Large intestine (tissue), 3 donors: ENCODE results near the gene RAX2. TPM values are rescaled to one million over a fixed set of nuclear protein-coding genes. Genes with fewer than 3 reads are reported as not detected.

Source experiments
- DNase-seq, 2 donors: peaks; one replicate each; pipeline versions ENCODE4 v3.0.0 to v3.0.0-alpha.2; 2013
- H3K27ac ChIP-seq: one replicate; pipeline ENCODE4 v1.5.1; 2013; ENCODE audit warnings: low read length
- H3K27me3 ChIP-seq: 2 replicates; pipeline ENCODE4 v1.6.1; 2013; ENCODE audit warnings: low read length; ENCODE audit not compliant: control insufficient read depth, insufficient read depth
- H3K36me3 ChIP-seq: 2 replicates; pipeline ENCODE4 v1.6.1; 2013; ENCODE audit warnings: low read length; ENCODE audit not compliant: control insufficient read depth, insufficient read depth
- H3K4me1 ChIP-seq: one replicate; pipeline ENCODE4 v1.6.1; 2013; ENCODE audit warnings: low read length; ENCODE audit not compliant: control insufficient read depth, insufficient read depth
- H3K4me3 ChIP-seq: one replicate; pipeline ENCODE4 v1.5.1; 2013; ENCODE audit warnings: low read length
- H3K9me3 ChIP-seq: one replicate; pipeline ENCODE4 v1.6.1; 2013; ENCODE audit warnings: mild to moderate bottlenecking, low read depth, low read length, moderate library complexity; ENCODE audit not compliant: control insufficient read depth
- WGBS: methylation state at CpG from one replicate; pipeline ENCODE4 v1.1.5; 2013; ENCODE audit warnings: low lambda C conversion rate; ENCODE audit not compliant: insufficient coverage; 5-methylcytosine and 5-hydroxymethylcytosine counted together
- polyA plus RNA-seq: library from polyadenylated mRNA; unstranded; fragments of 120-200 nt; gene quantifications from one replicate; pipeline ENCODE4 v1.2.1, GENCODE V29; 2013

Gene RAX2
- polyA plus RNA-seq, 1 donor = 0.01 TPM

DNA sequence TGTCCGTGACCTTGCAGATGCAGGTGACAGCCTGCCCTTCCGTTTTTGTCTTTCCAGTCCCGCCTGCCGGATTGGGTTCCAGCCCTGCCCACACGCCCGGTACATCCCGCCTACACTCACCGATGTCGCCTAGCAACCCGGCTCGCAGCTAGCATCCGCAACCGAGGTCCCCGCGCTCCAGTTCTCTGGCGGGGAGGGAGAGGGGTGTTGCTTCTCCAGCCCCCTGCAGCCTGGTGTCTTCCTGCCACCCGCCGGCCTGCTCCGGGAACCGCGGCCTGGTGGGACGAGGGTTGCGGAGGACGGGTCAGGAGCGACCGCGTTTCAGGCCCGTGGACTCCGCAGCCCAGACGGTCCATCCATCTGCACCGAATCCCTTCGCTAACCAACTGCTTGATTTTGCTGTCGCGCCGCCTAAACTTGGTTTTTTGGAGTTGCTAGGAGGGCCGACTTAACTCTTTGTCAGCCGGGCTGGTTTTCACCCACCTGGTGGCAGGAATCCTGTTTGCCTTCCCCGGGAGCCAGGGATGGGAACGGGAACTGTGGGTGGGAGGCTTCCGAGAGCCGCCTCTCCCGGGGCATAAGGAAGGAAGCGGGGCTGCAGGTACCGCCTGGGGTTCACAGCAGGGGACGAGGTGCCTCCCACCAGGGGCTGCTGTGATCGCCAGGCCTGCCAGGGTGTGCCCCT, 29.5 kb upstream of the RAX2 start:
- H3K27me3 ChIP-seq = peaks cover 34% of the 10 kb centered on the region
- no peaks in the 10 kb centered on the region for H3K4me1 ChIP-seq
- H3K9me3 ChIP-seq = peaks cover 5% of the 10 kb centered on the region
- no peaks in the 10 kb centered on the region for H3K36me3 ChIP-seq
- no CpG with 5 or more reads among the region's 46 CpGs for WGBS
- DNase-seq = no peak
- no peak overlapping the region for H3K4me3 ChIP-seq
- H3K27ac ChIP-seq = no peak overlapping the region

- Histone ChIP-seq H3K27ac (no peak overlapping the region), H3K4me1 (no peaks in the 10 kb centered on the region), H3K27me3 (peaks cover 34% of the 10 kb centered on the region), H3K4me3 (no peak overlapping the region), H3K36me3 (no peaks in the 10 kb centered on the region), H3K9me3 (peaks cover 5% of the 10 kb centered on the region)
- no peak for DNase-seq
- no CpG with 5 or more reads among the region's 21 CpGs for WGBS
These were observed 29.0 kb upstream of the RAX2 start for GRCh38 chr19:3800996-3801395.

DNA sequence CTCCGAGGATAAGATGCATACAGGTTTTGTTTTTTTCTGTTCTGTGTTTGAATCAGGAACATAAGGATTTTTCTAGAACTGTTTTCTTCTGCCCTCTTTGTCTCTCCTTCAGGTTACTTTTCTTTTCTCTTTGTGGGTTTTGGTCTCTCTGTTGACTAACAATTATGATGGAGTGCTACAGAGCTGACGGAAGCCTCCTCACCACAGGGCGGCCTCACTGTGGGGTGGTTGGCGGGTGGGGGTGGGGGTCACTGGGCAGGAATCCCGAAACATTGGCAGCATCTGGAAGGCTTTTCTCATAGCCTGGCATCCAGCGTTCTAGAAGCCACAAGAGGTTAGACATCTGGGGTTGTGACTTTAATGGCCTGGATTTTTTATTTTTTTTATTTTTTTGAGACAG, 26.1 kb upstream of the RAX2 start:
- DNase-seq = no peak
- WGBS = 100% methylated on average over 1 of the region's 6 CpGs
- H3K27me3 ChIP-seq = peaks cover 29% of the 10 kb centered on the region
- peaks cover 5% of the 10 kb centered on the region for H3K9me3 ChIP-seq
- H3K4me1 ChIP-seq = no peaks in the 10 kb centered on the region
- no peak overlapping the region for H3K4me3 ChIP-seq
- no peak overlapping the region for H3K27ac ChIP-seq
- no peaks in the 10 kb centered on the region for H3K36me3 ChIP-seq

- Histone ChIP-seq H3K27me3 (peaks cover 16% of the 10 kb centered on the region), H3K4me1 (no peaks in the 10 kb centered on the region), H3K4me3 (no peak overlapping the region), H3K9me3 (peaks cover 2% of the 10 kb centered on the region), H3K36me3 (no peaks in the 10 kb centered on the region), H3K27ac (no peak overlapping the region)
- no peak for DNase-seq
- WGBS = no CpG with 5 or more reads among the region's 2 CpGs
These were observed 24.3 kb upstream of the RAX2 start for GRCh38 chr19:3796358-3796757.

DNA sequence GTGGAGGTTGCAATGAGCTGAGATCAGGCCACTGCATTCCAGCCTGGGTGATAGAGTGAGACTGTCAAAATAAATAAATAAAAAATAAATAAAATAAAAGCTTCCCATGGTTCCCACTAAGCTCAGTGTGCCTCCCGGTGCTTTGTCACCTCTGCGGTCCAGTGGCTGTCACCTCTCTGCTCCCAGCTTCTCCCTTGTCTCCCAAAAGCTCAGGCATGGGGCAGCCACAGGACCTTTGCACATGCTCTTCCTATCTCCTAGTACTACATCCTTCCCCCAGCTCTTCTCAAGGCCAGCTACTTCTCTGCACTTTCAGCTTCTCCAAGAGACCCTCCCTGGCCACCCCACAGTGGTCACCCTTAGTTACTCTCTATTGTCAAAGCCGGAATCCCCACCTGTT, 21.8 kb upstream of the RAX2 start:
- H3K27ac ChIP-seq = no peak overlapping the region
- no peaks in the 10 kb centered on the region for H3K36me3 ChIP-seq
- no peak for DNase-seq
- H3K4me1 ChIP-seq = no peaks in the 10 kb centered on the region
- no peak overlapping the region for H3K4me3 ChIP-seq
- H3K9me3 ChIP-seq = no peaks in the 10 kb centered on the region
- H3K27me3 ChIP-seq = peaks cover 7% of the 10 kb centered on the region
- 93% methylated on average over 3 of the region's 3 CpGs for WGBS

- H3K4me3 ChIP-seq = no peak overlapping the region
- H3K27ac ChIP-seq = no peak overlapping the region
- H3K9me3 ChIP-seq = no peaks in the 10 kb centered on the region
- peaks cover 7% of the 10 kb centered on the region for H3K27me3 ChIP-seq
- no peaks in the 10 kb centered on the region for H3K4me1 ChIP-seq
- no peaks in the 10 kb centered on the region for H3K36me3 ChIP-seq
- WGBS = 67% methylated on average over 1 of the region's 3 CpGs
- no peak for DNase-seq
These were observed 20.1 kb upstream of the RAX2 start for GRCh38 chr19:3792114-3792513.

DNA sequence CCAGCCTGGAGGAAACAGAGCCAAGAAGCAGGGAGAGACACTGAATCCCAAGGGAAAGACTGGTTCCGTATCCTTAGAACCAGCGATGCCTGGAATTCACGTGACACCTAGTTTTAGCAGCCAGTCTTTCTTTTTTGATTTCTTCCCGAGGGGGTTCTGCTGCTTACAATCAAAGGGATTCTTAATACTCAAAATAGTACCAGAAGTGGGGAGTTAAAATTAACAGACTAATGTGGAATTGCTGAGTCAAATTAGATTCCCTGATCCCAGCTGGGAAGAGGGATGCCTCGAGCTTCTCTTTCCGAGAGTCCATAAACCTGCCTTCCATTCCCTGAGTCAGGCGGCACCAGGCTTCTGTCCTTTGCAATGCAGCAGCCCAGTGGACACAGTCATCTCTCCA, 18.9 kb upstream of the RAX2 start:
- Histone ChIP-seq H3K27me3 (peaks cover 15% of the 10 kb centered on the region), H3K36me3 (no peaks in the 10 kb centered on the region), H3K4me1 (no peaks in the 10 kb centered on the region), H3K9me3 (no peaks in the 10 kb centered on the region), H3K27ac (no peak overlapping the region), H3K4me3 (no peak overlapping the region)
- no CpG with 5 or more reads among the region's 7 CpGs for WGBS
- no peak for DNase-seq

- Histone ChIP-seq H3K27ac (no peak overlapping the region), H3K36me3 (no peaks in the 10 kb centered on the region), H3K4me3 (no peak overlapping the region), H3K4me1 (no peaks in the 10 kb centered on the region), H3K27me3 (peaks cover 19% of the 10 kb centered on the region), H3K9me3 (no peaks in the 10 kb centered on the region)
- WGBS = no CpG with 5 or more reads among the region's 6 CpGs
- DNase-seq = no peak
These were observed 18.2 kb upstream of the RAX2 start for GRCh38 chr19:3790209-3790734.

DNA sequence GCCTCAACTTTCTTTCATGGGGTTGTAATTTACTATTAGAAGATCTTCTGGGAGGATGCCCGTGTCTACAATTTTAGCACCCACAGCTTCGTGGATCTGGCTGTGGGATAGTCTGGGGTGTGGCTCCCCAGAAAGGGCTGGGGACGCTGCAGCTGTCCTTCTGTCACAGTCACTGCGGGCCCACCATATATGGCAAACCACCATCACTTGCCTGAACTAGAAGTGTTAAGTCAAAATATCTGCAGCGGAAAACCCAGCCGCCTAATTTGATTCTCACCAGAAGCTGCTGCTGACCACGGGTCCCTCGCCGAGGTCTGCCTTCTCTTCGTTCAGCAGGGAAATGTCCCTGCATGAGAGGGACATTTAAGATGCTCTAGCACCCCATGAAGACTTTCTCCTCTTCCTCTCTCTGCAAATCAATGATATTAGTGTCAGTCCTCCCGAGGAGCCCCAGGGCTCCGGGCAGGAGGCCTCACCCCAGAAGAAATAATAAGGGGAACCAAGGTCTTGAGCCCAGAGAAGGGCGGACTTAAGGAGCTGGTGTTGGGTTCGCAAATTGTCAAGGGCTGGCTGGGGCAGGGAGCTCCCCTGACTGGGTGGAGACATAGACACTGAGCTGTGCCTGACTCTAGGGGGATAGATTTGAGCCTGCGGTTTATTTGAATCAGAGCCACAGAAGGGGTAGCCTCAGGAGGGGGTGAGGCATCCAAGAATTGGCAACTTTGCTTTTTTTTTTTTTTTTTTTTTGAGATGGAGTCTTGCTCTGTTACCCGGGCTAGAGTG, 17.2 kb upstream of the RAX2 start:
- no CpG with 5 or more reads among the region's 16 CpGs for WGBS
- H3K4me1 ChIP-seq = no peaks in the 10 kb centered on the region
- no peak overlapping the region for H3K4me3 ChIP-seq
- H3K9me3 ChIP-seq = no peaks in the 10 kb centered on the region
- no peaks in the 10 kb centered on the region for H3K36me3 ChIP-seq
- H3K27me3 ChIP-seq = peaks cover 29% of the 10 kb centered on the region
- no peak overlapping the region for H3K27ac ChIP-seq
- DNase-seq = no peak

DNA sequence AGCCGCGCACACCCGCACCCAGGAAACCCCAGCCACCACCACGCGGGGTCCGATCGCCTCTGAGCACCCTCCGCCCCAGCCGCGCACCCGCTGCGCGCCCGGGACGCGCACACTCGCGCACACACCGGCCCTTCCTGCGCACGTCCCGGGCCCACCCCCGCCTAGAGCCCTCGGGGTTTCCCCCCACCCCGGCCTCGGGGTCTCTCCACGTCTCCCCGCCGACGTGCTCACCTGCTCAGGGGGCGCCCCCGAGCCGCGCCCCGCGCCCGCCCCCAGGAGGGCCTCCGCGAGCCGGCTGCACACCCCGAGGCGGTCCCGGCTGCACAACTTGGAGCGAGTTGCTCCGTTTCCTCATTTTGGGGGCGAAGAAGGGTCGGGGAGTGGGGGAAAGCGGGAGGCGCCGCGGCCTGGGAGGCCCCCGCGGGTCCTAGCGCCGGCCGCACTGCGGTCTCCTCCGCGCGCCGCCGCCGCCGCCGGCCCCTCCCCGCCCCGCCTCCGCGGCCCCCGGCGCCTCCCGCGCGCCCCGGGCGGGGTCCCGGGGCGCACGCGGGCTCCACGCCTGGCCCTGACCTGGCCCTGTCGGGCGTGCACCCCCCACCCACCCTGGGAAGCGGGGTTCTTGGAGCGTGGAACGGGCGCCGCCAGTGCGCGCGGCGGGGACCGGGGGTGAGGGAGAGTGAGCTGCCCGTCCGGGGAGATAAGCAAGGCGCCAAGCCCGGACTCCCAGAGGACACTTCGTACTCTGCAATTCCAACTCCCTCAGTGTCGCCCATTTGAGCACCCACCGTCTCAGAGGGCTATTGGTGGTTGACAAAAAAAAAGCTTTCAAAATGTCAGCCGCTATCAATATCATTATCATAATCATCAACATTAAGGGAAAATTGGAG, 14.2 kb upstream of the RAX2 start, which contains the start of gene MATK:
Gene MATK (minus strand): TSS at position 444 of the 887 bp plus-strand sequence. CDS start 1,246 bp downstream, outside the sequence.
- H3K4me3 ChIP-seq = no peak within 1 kb of the TSS
- peaks cover 19% of the 10 kb centered on the region for H3K9me3 ChIP-seq
- peaks cover 35% of the 10 kb centered on the region for H3K27me3 ChIP-seq
- no peaks in the 10 kb centered on the region for H3K36me3 ChIP-seq
- no peak for DNase-seq
- no peak within 1 kb of the TSS for H3K27ac ChIP-seq
- WGBS = no CpG with 5 or more reads among the region's 101 CpGs
- H3K4me1 ChIP-seq = no peaks in the 10 kb centered on the region
